Measurements from ENCODE around the gene AHSA1. TPM values are rescaled to one million over a fixed set of nuclear protein-coding genes. Genes with fewer than 3 reads are reported as not detected.

AHSA1 gene
- polyA plus RNA-seq, 1 of the 3 experiments (the other 2 are of a cell fraction) = 366 TPM

DNA sequence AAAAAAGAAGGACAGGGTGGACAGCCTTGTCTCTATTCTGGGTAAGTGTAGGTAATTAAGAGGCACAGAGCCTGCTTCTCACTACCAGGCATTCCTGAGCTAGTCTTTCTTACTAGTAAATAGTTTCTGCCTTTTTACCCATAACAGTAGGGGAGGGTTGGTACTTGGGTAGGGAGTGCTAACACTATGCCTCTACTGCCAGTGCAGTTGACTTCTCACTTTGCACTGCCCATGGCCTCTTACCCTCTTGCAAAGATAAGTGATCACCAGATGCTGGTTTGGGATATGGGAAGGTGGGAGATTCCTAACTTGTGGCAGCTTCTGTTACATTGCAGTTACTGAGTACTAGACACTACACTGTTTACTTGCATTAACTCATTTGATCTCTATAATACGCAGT is 11.6 kb downstream of the AHSA1 start:
- Histone ChIP-seq H3K4me1 (ENCODE audit: control insufficient read depth in 1 of 2, insufficient read depth in 2 of 2, low read depth in 1 of 2, low read length in 1 of 2) (no peaks in the 10 kb centered on the region), H3F3A (replicated peaks; ENCODE audit: insufficient read depth) (peaks cover 6% of the 10 kb centered on the region), H3K9me2 (no peaks in the 10 kb centered on the region), H3K36me3 (replicated peaks in 1 of 2; ENCODE audit: control insufficient read depth in 1 of 2, insufficient read depth in 2 of 2, low read length in 1 of 2) (peaks cover 40 to 44% of the 10 kb centered on the region in 2 experiments), H3K9me3 (no peaks in the 10 kb centered on the region), H3K4me2 (no peak overlapping the region), H3K27ac (ENCODE audit: low read depth in 2 of 2, low read length in 1 of 2) (no peak overlapping the region), H3K79me2 (ENCODE audit: insufficient read depth) (no peaks in the 10 kb centered on the region), H3K27me3 (ENCODE audit: insufficient read depth) (no peaks in the 10 kb centered on the region), H2AFZ (ENCODE audit: low read depth) (no peak overlapping the region), H3K9ac (no peak overlapping the region), H3K4me3 (ENCODE audit: low read depth in 2 of 2, low read length in 1 of 2) (no peak overlapping the region), H4K20me1 (ENCODE audit: insufficient read depth) (no peaks in the 10 kb centered on the region)
- ChIA-PET CTCF (interaction anchor here (3.5 kb wide), 1 partner anchor 10 kb away, joined by 15 read pairs; no protein-coding TSS in a partner anchor), POLR2A (no interaction called here)
- DNase-seq = no peak
- TF ChIP-seq, protein P1, sequence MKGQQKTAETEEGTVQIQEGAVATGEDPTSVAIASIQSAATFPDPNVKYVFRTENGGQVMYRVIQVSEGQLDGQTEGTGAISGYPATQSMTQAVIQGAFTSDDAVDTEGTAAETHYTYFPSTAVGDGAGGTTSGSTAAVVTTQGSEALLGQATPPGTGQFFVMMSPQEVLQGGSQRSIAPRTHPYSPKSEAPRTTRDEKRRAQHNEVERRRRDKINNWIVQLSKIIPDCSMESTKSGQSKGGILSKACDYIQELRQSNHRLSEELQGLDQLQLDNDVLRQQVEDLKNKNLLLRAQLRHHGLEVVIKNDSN (IDR thresholded peaks at IDR 0.05; ENCODE audit: borderline replicate concordance, low read depth) = no peak
- TF ChIP-seq RFX5 (IDR thresholded peaks at IDR 0.05; ENCODE audit: low read length) (no peak), YY1 (IDR thresholded peaks at IDR 0.05; ENCODE audit: low read depth) (no peak), MXI1 (IDR thresholded peaks at IDR 0.05; ENCODE audit: low read depth, low read length) (no peak), NRF1 (IDR thresholded peaks at IDR 0.05; ENCODE audit: low read depth, low read length) (no peak), SMC3 (IDR thresholded peaks at IDR 0.05; ENCODE audit: low read depth, low read length) (no peak), SIN3A (IDR thresholded peaks at IDR 0.05; ENCODE audit: borderline replicate concordance, low read depth, low read length) (no peak), TAF1 (IDR thresholded peaks at IDR 0.05; ENCODE audit: borderline replicate concordance, low read depth, low read length) (no peak), POLR2AphosphoS5 (IDR thresholded peaks at IDR 0.05; ENCODE audit: low read depth, low read length) (no peak), FOXM1 (IDR thresholded peaks at IDR 0.05; ENCODE audit: low read depth) (no peak), EZH2phosphoT487 (IDR thresholded peaks at IDR 0.05; ENCODE audit: borderline replicate concordance, low read depth) (no peak), MEF2A (IDR thresholded peaks at IDR 0.05; ENCODE audit: borderline replicate concordance, low read depth) (no peak), GABPA (IDR thresholded peaks at IDR 0.05; ENCODE audit: low read depth) (no peak), EP300 (IDR thresholded peaks at IDR 0.05; ENCODE audit: borderline replicate concordance in 1 of 2, low read depth in 1 of 2, low read length in 1 of 2) (no peak), TCF12 (IDR thresholded peaks at IDR 0.05) (no peak), RXRA (IDR thresholded peaks at IDR 0.05; ENCODE audit: borderline replicate concordance, low read depth) (no peak)
- TF ChIP-seq, protein P2, sequence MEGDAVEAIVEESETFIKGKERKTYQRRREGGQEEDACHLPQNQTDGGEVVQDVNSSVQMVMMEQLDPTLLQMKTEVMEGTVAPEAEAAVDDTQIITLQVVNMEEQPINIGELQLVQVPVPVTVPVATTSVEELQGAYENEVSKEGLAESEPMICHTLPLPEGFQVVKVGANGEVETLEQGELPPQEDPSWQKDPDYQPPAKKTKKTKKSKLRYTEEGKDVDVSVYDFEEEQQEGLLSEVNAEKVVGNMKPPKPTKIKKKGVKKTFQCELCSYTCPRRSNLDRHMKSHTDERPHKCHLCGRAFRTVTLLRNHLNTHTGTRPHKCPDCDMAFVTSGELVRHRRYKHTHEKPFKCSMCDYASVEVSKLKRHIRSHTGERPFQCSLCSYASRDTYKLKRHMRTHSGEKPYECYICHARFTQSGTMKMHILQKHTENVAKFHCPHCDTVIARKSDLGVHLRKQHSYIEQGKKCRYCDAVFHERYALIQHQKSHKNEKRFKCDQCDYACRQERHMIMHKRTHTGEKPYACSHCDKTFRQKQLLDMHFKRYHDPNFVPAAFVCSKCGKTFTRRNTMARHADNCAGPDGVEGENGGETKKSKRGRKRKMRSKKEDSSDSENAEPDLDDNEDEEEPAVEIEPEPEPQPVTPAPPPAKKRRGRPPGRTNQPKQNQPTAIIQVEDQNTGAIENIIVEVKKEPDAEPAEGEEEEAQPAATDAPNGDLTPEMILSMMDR (IDR thresholded peaks at IDR 0.05) = no peak
- TF ChIP-seq, protein P3, sequence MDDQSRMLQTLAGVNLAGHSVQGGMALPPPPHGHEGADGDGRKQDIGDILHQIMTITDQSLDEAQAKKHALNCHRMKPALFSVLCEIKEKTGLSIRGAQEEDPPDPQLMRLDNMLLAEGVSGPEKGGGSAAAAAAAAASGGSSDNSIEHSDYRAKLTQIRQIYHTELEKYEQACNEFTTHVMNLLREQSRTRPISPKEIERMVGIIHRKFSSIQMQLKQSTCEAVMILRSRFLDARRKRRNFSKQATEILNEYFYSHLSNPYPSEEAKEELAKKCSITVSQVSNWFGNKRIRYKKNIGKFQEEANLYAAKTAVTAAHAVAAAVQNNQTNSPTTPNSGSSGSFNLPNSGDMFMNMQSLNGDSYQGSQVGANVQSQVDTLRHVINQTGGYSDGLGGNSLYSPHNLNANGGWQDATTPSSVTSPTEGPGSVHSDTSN (IDR thresholded peaks at IDR 0.05) = no peak
- TF ChIP-seq, protein P4, sequence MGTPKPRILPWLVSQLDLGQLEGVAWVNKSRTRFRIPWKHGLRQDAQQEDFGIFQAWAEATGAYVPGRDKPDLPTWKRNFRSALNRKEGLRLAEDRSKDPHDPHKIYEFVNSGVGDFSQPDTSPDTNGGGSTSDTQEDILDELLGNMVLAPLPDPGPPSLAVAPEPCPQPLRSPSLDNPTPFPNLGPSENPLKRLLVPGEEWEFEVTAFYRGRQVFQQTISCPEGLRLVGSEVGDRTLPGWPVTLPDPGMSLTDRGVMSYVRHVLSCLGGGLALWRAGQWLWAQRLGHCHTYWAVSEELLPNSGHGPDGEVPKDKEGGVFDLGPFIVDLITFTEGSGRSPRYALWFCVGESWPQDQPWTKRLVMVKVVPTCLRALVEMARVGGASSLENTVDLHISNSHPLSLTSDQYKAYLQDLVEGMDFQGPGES (IDR thresholded peaks at IDR 0.05; ENCODE audit: low read depth, low read length) = no peak
- TF ChIP-seq, protein P5, sequence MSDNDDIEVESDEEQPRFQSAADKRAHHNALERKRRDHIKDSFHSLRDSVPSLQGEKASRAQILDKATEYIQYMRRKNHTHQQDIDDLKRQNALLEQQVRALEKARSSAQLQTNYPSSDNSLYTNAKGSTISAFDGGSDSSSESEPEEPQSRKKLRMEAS (IDR thresholded peaks at IDR 0.05; ENCODE audit: low read depth) = no peak
- WGBS (ENCODE audit: low lambda C conversion rate) = 100% methylated on average over 1 of the region's 1 CpG

Measured in SK-N-SH (cell line).